GM23338 (cell line): Measurements from ENCODE around the gene INS.

Experiments used
- CREB1 ChIP-seq: fragments of 250-450 bp; sonication (Bioruptor Pico); IDR thresholded peaks from 2 replicates; pipeline ENCODE4 v1.5.0; 2020; ENCODE audit warnings: low read depth, mild to moderate bottlenecking, moderate library complexity
- EZH2 ChIP-seq: fragments of 200-600 bp; sonication (generic); IDR thresholded peaks from one replicate; pipeline ENCODE4 v1.8.0; 2017; ENCODE audit warnings: antibody characterized with exemption, mild to moderate bottlenecking, low read depth; ENCODE audit not compliant: unreplicated experiment
- EZH2phosphoT487 ChIP-seq: fragments of 200-600 bp; sonication (generic); IDR thresholded peaks from one replicate; pipeline ENCODE4 v1.8.1; 2018; ENCODE audit warnings: antibody characterized with exemption; ENCODE audit not compliant: unreplicated experiment
- NANOG ChIP-seq: IDR thresholded peaks from 2 replicates; pipeline ENCODE4 v1.6.1; 2016; ENCODE audit warnings: antibody characterized with exemption, borderline replicate concordance
- POLR2AphosphoS5 ChIP-seq: IDR thresholded peaks from 2 replicates; pipeline ENCODE4 v1.6.1; 2016; ENCODE audit warnings: antibody characterized with exemption, low read depth
- REST ChIP-seq: IDR thresholded peaks from one replicate; pipeline ENCODE4 v1.6.1; 2018; ENCODE audit warnings: antibody characterized with exemption; ENCODE audit not compliant: unreplicated experiment
- STAT1 ChIP-seq: IDR thresholded peaks from one replicate; pipeline ENCODE4 v1.6.1; 2016; ENCODE audit warnings: antibody characterized with exemption; ENCODE audit not compliant: unreplicated experiment
- ZNF114 ChIP-seq: fragments of 250-450 bp; sonication (Bioruptor Pico); IDR thresholded peaks from 2 replicates; pipeline ENCODE4 v1.5.0; 2020; ENCODE audit warnings: mild to moderate bottlenecking, moderate library complexity
- ZNF462 ChIP-seq: fragments of 250-450 bp; sonication (Bioruptor Pico); IDR thresholded peaks from 2 replicates; pipeline ENCODE4 v1.5.0; 2020; ENCODE audit warnings: mild to moderate bottlenecking, moderate library complexity
- TF ChIP-seq, protein P1 (sequence below): IDR thresholded peaks from 2 replicates; pipeline ENCODE4 v1.6.1; 2016; ENCODE audit warnings: antibody characterized with exemption
- TF ChIP-seq, protein P2 (sequence below), 2 experiments: fragments of 200-600 bp in 1 of 2; sonication (generic) in 1 of 2; conservative IDR thresholded peaks; 2 replicates each; pipeline versions ENCODE4 v1.5.1 to v1.6.1; 2016 to 2017; ENCODE audit warnings: antibody characterized with exemption in 2 of 2, low read depth in 2 of 2, mild to moderate bottlenecking in 2 of 2, moderate library complexity in 1 of 2

GRCh38 chr11:2182692-2183474 is 21.9 kb upstream of the INS start:
- no peak for TF ChIP-seq EZH2
- TF ChIP-seq POLR2AphosphoS5: no peak
- TF ChIP-seq, protein P1, sequence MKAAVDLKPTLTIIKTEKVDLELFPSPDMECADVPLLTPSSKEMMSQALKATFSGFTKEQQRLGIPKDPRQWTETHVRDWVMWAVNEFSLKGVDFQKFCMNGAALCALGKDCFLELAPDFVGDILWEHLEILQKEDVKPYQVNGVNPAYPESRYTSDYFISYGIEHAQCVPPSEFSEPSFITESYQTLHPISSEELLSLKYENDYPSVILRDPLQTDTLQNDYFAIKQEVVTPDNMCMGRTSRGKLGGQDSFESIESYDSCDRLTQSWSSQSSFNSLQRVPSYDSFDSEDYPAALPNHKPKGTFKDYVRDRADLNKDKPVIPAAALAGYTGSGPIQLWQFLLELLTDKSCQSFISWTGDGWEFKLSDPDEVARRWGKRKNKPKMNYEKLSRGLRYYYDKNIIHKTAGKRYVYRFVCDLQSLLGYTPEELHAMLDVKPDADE: no peak
- TF ChIP-seq, protein P2, sequence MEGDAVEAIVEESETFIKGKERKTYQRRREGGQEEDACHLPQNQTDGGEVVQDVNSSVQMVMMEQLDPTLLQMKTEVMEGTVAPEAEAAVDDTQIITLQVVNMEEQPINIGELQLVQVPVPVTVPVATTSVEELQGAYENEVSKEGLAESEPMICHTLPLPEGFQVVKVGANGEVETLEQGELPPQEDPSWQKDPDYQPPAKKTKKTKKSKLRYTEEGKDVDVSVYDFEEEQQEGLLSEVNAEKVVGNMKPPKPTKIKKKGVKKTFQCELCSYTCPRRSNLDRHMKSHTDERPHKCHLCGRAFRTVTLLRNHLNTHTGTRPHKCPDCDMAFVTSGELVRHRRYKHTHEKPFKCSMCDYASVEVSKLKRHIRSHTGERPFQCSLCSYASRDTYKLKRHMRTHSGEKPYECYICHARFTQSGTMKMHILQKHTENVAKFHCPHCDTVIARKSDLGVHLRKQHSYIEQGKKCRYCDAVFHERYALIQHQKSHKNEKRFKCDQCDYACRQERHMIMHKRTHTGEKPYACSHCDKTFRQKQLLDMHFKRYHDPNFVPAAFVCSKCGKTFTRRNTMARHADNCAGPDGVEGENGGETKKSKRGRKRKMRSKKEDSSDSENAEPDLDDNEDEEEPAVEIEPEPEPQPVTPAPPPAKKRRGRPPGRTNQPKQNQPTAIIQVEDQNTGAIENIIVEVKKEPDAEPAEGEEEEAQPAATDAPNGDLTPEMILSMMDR (conservative IDR thresholded peaks at IDR 0.05; ENCODE audit: low read depth in 2 of 2): no peak
- no peak for TF ChIP-seq REST
- no peak for TF ChIP-seq EZH2phosphoT487
- TF ChIP-seq CREB1: no peak
- TF ChIP-seq NANOG: no peak
- TF ChIP-seq ZNF462 (CRISPR knock-in tag): no peak
- no peak for TF ChIP-seq ZNF114
- TF ChIP-seq STAT1: no peak
